ENCODE data around the gene NRXN3.

DNA sequence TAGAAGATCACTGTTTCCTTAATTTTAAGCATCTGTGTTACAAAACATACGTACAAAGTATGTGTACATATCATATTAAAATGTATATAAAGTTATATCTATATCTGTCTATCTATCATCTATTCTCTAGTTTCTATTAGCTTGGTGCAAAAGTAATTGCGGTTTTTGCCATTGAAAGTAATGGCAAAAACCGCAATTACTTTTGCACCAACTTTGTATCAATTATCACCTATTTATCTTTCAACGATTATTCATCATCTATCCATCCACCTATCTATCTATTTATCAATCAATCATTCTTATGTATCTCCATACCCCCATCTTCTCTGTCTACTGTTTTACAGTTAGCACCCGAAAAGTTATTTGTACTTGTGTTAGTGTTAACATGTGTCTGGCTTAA, 447.6 kb downstream of the NRXN3 start:
- TF ChIP-seq, protein P1, sequence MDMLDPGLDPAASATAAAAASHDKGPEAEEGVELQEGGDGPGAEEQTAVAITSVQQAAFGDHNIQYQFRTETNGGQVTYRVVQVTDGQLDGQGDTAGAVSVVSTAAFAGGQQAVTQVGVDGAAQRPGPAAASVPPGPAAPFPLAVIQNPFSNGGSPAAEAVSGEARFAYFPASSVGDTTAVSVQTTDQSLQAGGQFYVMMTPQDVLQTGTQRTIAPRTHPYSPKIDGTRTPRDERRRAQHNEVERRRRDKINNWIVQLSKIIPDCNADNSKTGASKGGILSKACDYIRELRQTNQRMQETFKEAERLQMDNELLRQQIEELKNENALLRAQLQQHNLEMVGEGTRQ (IDR thresholded peaks at IDR 0.05; ENCODE audit: low read depth, low read length): no peak
- TF ChIP-seq RFX5 (IDR thresholded peaks at IDR 0.05; ENCODE audit: low read depth, low read length): no peak
- TF ChIP-seq, protein P2, sequence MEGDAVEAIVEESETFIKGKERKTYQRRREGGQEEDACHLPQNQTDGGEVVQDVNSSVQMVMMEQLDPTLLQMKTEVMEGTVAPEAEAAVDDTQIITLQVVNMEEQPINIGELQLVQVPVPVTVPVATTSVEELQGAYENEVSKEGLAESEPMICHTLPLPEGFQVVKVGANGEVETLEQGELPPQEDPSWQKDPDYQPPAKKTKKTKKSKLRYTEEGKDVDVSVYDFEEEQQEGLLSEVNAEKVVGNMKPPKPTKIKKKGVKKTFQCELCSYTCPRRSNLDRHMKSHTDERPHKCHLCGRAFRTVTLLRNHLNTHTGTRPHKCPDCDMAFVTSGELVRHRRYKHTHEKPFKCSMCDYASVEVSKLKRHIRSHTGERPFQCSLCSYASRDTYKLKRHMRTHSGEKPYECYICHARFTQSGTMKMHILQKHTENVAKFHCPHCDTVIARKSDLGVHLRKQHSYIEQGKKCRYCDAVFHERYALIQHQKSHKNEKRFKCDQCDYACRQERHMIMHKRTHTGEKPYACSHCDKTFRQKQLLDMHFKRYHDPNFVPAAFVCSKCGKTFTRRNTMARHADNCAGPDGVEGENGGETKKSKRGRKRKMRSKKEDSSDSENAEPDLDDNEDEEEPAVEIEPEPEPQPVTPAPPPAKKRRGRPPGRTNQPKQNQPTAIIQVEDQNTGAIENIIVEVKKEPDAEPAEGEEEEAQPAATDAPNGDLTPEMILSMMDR (conservative IDR thresholded peaks at IDR 0.05; ENCODE audit: low read depth, low read length): no peak
- TF ChIP-seq BHLHE40 (IDR thresholded peaks at IDR 0.05; ENCODE audit: low read depth, low read length): no peak
- no peak for TF ChIP-seq POLR2A (IDR thresholded peaks at IDR 0.05; ENCODE audit: low read depth, low read length)
- TF ChIP-seq MAFK (IDR thresholded peaks at IDR 0.05; ENCODE audit: low read depth, low read length): no peak
- no peak for TF ChIP-seq SMC3 (IDR thresholded peaks at IDR 0.05; ENCODE audit: low read depth, low read length)
- TF ChIP-seq RAD21 (IDR thresholded peaks at IDR 0.05; ENCODE audit: low read length): no peak
- TF ChIP-seq CEBPB (IDR thresholded peaks at IDR 0.05; ENCODE audit: low read depth, low read length): no peak

Data from IMR-90 (cell line).